Lower lobe of right lung (tissue), 2 donors: ENCODE data around the gene CCDC83. TPM values are rescaled to one million over a fixed set of nuclear protein-coding genes. Genes with fewer than 3 reads are reported as not detected.

Experiments used
- ATAC-seq, 2 donors: fragments of 200-7000 bp; cut with Tn5 transposase; one replicate each; pipeline ENCODE4 v1.9.1; 2020 to 2022; ENCODE audit warnings: mild to moderate bottlenecking in 2 of 2, moderate library complexity in 2 of 2
- DNase-seq: peaks from one replicate; pipeline ENCODE4 v3.0.0-alpha.2; 2020
- H3K27ac ChIP-seq: fragments of 200-600 bp; one replicate; pipeline ENCODE4 v1.8.0; 2022
- H3K27me3 ChIP-seq: fragments of 200-600 bp; one replicate; pipeline ENCODE4 v1.8.0; 2022; ENCODE audit warnings: low read depth
- H3K36me3 ChIP-seq: fragments of 200-600 bp; one replicate; pipeline ENCODE4 v1.8.0; 2022; ENCODE audit warnings: mild to moderate bottlenecking
- H3K4me1 ChIP-seq: fragments of 200-600 bp; one replicate; pipeline ENCODE4 v1.8.0; 2022
- H3K4me3 ChIP-seq: fragments of 200-600 bp; one replicate; pipeline ENCODE4 v1.8.0; 2022; ENCODE audit warnings: mild to moderate bottlenecking
- H3K9me3 ChIP-seq: fragments of 200-600 bp; one replicate; pipeline ENCODE4 v1.8.0; 2022
- intact Hi-C: fragments of 100-400 bp; cut with DNase I; formaldehyde crosslinking; loops from one replicate; pipeline ENCODE4 v1.11.0; 2022
- long read RNA-seq: library from polyadenylated mRNA; unstranded; transcript quantifications from one replicate; pipeline ENCODE4 v2.0.0, GENCODE V29; 2021
- total RNA-seq: library from RNA; stranded (reverse); fragmentation: NEBNext Ultra II Directional; extraction: Animal tissue kit (Norgen Biotek cat#: 25700); gene quantifications from one replicate; pipeline ENCODE4 v1.2.1, GENCODE V29; 2021
- TF ChIP-seq, protein P1 (sequence below): fragments of 200-600 bp; IDR thresholded peaks from one replicate; pipeline ENCODE4 v1.8.0; 2022; ENCODE audit warnings: antibody characterized with exemption, mild to moderate bottlenecking
- donor health status: DM: no; HTN: yes; CAD: no; lungs with severe emphysema.

CCDC83 gene
- total RNA-seq, result not detected
- long read RNA-seq, result 0 reads

DNA sequence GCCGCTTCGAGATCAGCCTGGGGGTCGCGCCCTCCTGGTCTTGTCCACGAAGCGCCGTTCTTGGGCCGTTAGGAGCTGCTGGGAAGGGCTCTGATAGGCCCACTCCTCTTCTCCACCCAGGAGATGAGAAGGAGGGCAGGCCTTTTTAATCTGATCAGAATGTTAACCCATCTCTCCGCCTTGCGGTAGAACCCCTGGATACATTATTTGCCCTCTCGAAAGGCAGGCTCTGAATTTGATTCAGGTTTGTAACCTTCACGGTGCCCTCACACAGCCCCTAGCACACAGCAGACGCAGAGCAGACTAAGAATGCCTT lies at the start of gene CCDC83:
TSS of gene CCDC83 (plus strand) at position 43 of the 316 bp plus-strand sequence. CDS start 9,741 bp downstream, outside the sequence.
- ATAC-seq (no peak), DNase-seq (no peak)
- Histone ChIP-seq H3K4me1 (peaks cover 7% of the 10 kb centered on the region), H3K9me3 (no peaks in the 10 kb centered on the region), H3K27me3 (no peaks in the 10 kb centered on the region), H3K36me3 (no peaks in the 10 kb centered on the region), H3K4me3 (peak within 1 kb of the TSS; percentile 62), H3K27ac (peak within 1 kb of the TSS; percentile 91)
- TF ChIP-seq, protein P1, sequence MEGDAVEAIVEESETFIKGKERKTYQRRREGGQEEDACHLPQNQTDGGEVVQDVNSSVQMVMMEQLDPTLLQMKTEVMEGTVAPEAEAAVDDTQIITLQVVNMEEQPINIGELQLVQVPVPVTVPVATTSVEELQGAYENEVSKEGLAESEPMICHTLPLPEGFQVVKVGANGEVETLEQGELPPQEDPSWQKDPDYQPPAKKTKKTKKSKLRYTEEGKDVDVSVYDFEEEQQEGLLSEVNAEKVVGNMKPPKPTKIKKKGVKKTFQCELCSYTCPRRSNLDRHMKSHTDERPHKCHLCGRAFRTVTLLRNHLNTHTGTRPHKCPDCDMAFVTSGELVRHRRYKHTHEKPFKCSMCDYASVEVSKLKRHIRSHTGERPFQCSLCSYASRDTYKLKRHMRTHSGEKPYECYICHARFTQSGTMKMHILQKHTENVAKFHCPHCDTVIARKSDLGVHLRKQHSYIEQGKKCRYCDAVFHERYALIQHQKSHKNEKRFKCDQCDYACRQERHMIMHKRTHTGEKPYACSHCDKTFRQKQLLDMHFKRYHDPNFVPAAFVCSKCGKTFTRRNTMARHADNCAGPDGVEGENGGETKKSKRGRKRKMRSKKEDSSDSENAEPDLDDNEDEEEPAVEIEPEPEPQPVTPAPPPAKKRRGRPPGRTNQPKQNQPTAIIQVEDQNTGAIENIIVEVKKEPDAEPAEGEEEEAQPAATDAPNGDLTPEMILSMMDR, result no peak
- intact Hi-C loops, result no loop called here

DNA sequence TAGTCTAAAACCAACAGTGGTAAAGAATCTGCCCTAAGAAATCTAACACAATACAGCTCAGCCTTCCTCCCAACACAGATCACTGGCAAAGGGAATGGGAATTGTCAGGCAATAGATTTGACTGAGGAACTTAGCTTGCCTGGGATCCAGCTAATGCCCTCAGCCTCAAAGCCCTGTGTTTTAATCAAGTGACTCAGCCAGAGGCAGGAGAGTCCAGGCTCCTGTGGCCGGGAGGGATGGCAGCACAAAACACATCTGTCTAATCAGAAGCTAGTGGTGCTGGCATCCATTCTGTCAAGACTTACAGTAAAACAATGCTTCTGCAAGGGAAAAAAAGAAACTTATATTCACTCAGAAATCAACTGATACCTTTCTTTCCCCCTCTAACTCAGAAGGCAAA lies 49.8 kb upstream of the CCDC83 start:
- Histone ChIP-seq H3K9me3 (no peaks in the 10 kb centered on the region), H3K4me1 (peaks cover 6% of the 10 kb centered on the region), H3K36me3 (no peaks in the 10 kb centered on the region), H3K27me3 (no peaks in the 10 kb centered on the region), H3K4me3 (no peak overlapping the region), H3K27ac (no peak overlapping the region)
- intact Hi-C loops, result no loop called here
- DNase-seq, result no peak
- ATAC-seq, result no peak
- TF ChIP-seq, protein P1, result no peak

DNA sequence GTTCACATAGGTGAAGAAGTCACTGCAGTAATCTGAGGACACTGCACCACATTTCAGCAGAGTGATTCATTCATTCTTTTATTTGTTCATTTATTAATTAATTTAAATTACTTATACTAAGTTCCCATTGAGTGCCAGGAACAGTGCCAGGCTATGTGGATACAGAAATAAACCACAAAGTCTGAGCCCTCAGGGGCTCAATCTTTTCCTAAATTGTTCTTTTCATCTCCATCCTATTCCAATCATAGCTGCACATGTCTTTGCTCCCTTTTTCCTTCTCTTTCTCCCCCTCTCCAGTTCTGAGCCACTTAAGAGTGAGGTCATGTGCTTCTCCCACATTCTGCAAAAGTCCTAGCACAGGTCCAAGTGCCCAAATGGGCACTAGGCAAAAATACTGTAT lies 49.2 kb upstream of the CCDC83 start:
- Histone ChIP-seq H3K27me3 (no peaks in the 10 kb centered on the region), H3K27ac (no peak overlapping the region), H3K36me3 (no peaks in the 10 kb centered on the region), H3K4me3 (no peak overlapping the region), H3K9me3 (no peaks in the 10 kb centered on the region), H3K4me1 (peaks cover 10% of the 10 kb centered on the region)
- intact Hi-C loops, result no loop called here
- DNase-seq, result no peak
- no peak for ATAC-seq
- TF ChIP-seq, protein P1, result no peak

DNA sequence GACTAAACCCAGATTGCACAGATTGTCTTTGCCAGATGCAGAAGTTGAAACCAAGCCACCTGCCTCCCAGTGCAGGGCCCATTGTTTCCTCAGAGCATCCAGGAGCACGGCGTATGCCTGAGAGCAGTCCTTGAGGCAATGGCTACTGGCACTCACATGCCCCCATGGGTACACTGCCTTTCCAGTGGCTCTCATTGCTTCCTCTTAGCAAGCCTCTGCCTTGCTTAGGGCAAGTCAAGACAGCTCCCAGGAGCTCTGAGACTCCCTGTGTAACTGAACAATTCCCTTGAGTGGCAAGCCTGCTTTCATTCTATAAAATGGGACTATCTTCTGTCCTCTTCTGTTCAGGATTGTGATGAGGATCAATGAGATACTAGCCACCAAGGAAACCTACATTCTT lies 48.3 kb upstream of the CCDC83 start:
- ATAC-seq, result no peak
- no peak for DNase-seq
- Histone ChIP-seq H3K4me3 (no peak overlapping the region), H3K27me3 (no peaks in the 10 kb centered on the region), H3K4me1 (peaks cover 14% of the 10 kb centered on the region), H3K27ac (no peak overlapping the region), H3K36me3 (no peaks in the 10 kb centered on the region), H3K9me3 (no peaks in the 10 kb centered on the region)
- TF ChIP-seq, protein P1, result no peak
- intact Hi-C loops, result no loop called here

DNA sequence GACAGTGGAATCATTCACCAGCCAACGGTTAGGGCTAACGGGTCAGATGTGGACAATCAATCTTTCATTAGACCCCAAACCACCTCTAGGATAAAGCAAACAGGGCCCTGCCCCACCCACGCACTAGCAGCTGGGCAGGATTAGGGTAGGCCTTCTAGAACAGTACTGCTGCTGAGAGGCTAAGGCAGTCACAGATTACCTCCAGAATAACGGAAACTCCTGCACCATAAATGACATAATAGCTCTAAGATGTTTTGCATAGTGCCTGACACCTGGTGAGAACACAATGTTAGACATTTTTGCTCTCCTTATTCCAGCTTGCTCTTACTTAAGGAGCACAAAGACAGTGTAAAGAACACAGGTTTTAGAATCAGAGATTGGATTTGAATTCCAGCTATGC lies 46.0 kb upstream of the CCDC83 start:
- Histone ChIP-seq H3K27ac (no peak overlapping the region), H3K27me3 (no peaks in the 10 kb centered on the region), H3K4me3 (peak overlapping the region; percentile 69), H3K36me3 (no peaks in the 10 kb centered on the region), H3K9me3 (no peaks in the 10 kb centered on the region), H3K4me1 (peaks cover 14% of the 10 kb centered on the region)
- intact Hi-C loops, result no loop called here
- ATAC-seq (no peak), DNase-seq (no peak)
- TF ChIP-seq, protein P1, result no peak

DNA sequence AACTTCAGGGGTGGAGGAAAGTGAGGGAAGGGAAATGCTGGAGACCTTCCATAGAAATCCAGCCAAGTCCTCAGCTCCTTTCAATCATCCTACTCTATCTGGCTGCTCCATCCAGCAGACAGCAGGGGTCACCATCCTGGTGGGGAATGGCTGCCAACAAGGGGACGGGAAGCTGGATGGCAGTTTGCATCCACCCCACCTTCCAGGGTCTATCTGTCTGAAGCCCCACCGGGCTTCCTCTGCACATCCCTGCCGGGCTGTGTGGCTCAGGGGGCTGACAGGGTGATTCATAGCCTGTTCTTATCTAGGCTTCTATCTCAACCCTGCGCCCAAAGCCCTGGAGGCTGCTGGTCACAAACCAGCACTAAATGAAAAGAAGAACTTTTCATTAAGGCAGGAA lies 45.3 kb upstream of the CCDC83 start:
- Histone ChIP-seq H3K9me3 (no peaks in the 10 kb centered on the region), H3K4me1 (peaks cover 14% of the 10 kb centered on the region), H3K4me3 (peak overlapping the region; percentile 69), H3K27me3 (no peaks in the 10 kb centered on the region), H3K36me3 (no peaks in the 10 kb centered on the region), H3K27ac (peak overlapping the region; percentile 61)
- DNase-seq (no peak), ATAC-seq (peak; percentile 15 to 34)
- TF ChIP-seq, protein P1, result no peak
- intact Hi-C loops, result no loop called here
